OCI-LY7 (cell line): ENCODE data around the gene HLA-DQB1. TPM values are rescaled to one million over a fixed set of nuclear protein-coding genes. Genes with fewer than 3 reads are reported as not detected.

Experiments used
- Bru-seq: library from RNA; stranded (reverse); fragments of 400-500 nt; gene quantifications from one replicate; lab custom pipeline; 2021; lab: Mats Ljungman, UMichigan
- BruChase-seq, 2 experiments: library from RNA; stranded (reverse); fragments of 400-500 nt; gene quantifications; one replicate each; lab custom pipeline; 2021; lab: Mats Ljungman, UMichigan
- BruUV-seq: library from RNA; stranded (reverse); fragments of 400-500 nt; replicated peaks from 2 replicates; lab custom pipeline; 2021; lab: Mats Ljungman, UMichigan
- CTCF ChIA-PET: fragments of 300-600 bp; sonication (Branson Sonifier 250); formaldehyde crosslinking; loops from one replicate; lab custom pipeline; 2022; ENCODE audit warnings: antibody characterized with exemption; ENCODE audit not compliant: unreplicated experiment; lab: Charles Lee
- POLR2A ChIA-PET: fragments of 300-600 bp; sonication (Branson Sonifier 250); formaldehyde crosslinking; loops from one replicate; lab custom pipeline; 2022; ENCODE audit warnings: antibody characterized with exemption; lab: Charles Lee
- DNase-seq: peaks from one replicate; pipeline ENCODE4 v3.0.0-alpha.2; 2015; ENCODE audit warnings: low spot score
- H2AFZ ChIP-seq: fragments of 200-600 bp; sonication (generic), shearing (Covaris generic); 2 replicates; pipeline ENCODE4 v1.6.1; 2014; ENCODE audit warnings: mild to moderate bottlenecking, antibody characterized with exemption, low read length, moderate library complexity
- H3K27ac ChIP-seq: fragments of 200-600 bp; sonication (generic); 2 replicates; pipeline ENCODE4 v1.5.1; 2014; ENCODE audit warnings: mixed run types, low read depth, mild to moderate bottlenecking, moderate library complexity, low read length, inconsistent platforms; ENCODE audit not compliant: poor library complexity, severe bottlenecking
- H3K36me3 ChIP-seq: fragments of 200-600 bp; sonication (generic); 2 replicates; pipeline ENCODE4 v1.6.1; 2014; ENCODE audit warnings: mild to moderate bottlenecking, antibody characterized with exemption, low read length, moderate library complexity, mixed read lengths; ENCODE audit not compliant: insufficient read depth
- H3K4me1 ChIP-seq: fragments of 200-600 bp; sonication (generic); 2 replicates; pipeline ENCODE4 v1.5.1; 2014; ENCODE audit warnings: mild to moderate bottlenecking, low read length; ENCODE audit not compliant: insufficient read depth, poor library complexity, severe bottlenecking
- H3K4me2 ChIP-seq: fragments of 200-600 bp; sonication (generic); 2 replicates; pipeline ENCODE4 v1.6.1; 2014; ENCODE audit warnings: mild to moderate bottlenecking, low read length
- H3K4me3 ChIP-seq: fragments of 200-600 bp; sonication (generic); 2 replicates; pipeline ENCODE4 v1.5.1; 2014; ENCODE audit warnings: mild to moderate bottlenecking, low read depth, low read length; ENCODE audit not compliant: poor library complexity, severe bottlenecking
- H3K79me2 ChIP-seq: fragments of 200-600 bp; sonication (generic); 2 replicates; pipeline ENCODE4 v1.6.1; 2016; ENCODE audit warnings: low read depth, mild to moderate bottlenecking, low read length, moderate library complexity, mixed read lengths; ENCODE audit not compliant: insufficient read depth
- H3K9me2 ChIP-seq: fragments of 200-600 bp; sonication (generic); 2 replicates; pipeline ENCODE4 v1.6.1; 2016; ENCODE audit warnings: mild to moderate bottlenecking, low read length, mixed read lengths; ENCODE audit not compliant: insufficient read depth
- H3K9me3 ChIP-seq: fragments of 200-600 bp; sonication (generic); 2 replicates; pipeline ENCODE4 v1.6.1; 2014; ENCODE audit warnings: mild to moderate bottlenecking, mixed run types, low read length, mixed read lengths
- H4K20me1 ChIP-seq: fragments of 200-600 bp; sonication (generic); 2 replicates; pipeline ENCODE4 v1.6.1; 2014; ENCODE audit warnings: mild to moderate bottlenecking, antibody characterized with exemption, low read length, moderate library complexity, mixed read lengths; ENCODE audit not compliant: insufficient read depth
- EZH2phosphoT487 ChIP-seq: fragments of 200-600 bp; sonication (generic); IDR thresholded peaks from 2 replicates; pipeline ENCODE4 v1.6.1; 2018; ENCODE audit warnings: low read depth, borderline replicate concordance, mild to moderate bottlenecking, mixed run types, antibody characterized with exemption, low read length, moderate library complexity, mixed read lengths
- intact Hi-C: fragments of 100-400 bp; cut with micrococcal nuclease; formaldehyde crosslinking; loops from one replicate; pipeline ENCODE4 v1.10.0; 2022; ENCODE audit not compliant: unreplicated experiment
- long read RNA-seq: library from polyadenylated mRNA; stranded (forward); transcript quantifications from one replicate; pipeline ENCODE4 v2.0.0, GENCODE V29; 2022
- total RNA-seq, 2 experiments: library from RNA; depleted of rRNA in 1 of 2; stranded (reverse); fragments of >200 nt in 1 of 2; shearing (Covaris generic) in 1 of 2; gene quantifications; 2 replicates each; pipeline ENCODE4 v1.2.3, GENCODE V29; 2014 to 2022
- TF ChIP-seq, protein P1 (sequence below): fragments of 200-600 bp; sonication (generic); conservative IDR thresholded peaks from 2 replicates; pipeline ENCODE4 v1.5.1; 2014; ENCODE audit warnings: mild to moderate bottlenecking, antibody characterized with exemption, low read length, moderate library complexity, mixed read lengths

Gene HLA-DQB1
- 1.2 and 10.5 TPM in 2 replicates for total RNA-seq (2014; rRNA removed; shearing (Covaris generic))
- total RNA-seq (2022) = 16.5 and 20.9 TPM in 2 replicates
- Bru-seq, nascent RNA = percentile 54 among the genes with signal in this experiment
- percentile 54 among the genes with signal in this experiment for BruChase-seq, experiment 1, labeled RNA remaining after a 6-hour chase
- percentile 43 among the genes with signal in this experiment for BruChase-seq, experiment 2, labeled RNA remaining after a 2-hour chase
- long read RNA-seq, transcript HLA-DQB1-205 (5 exons, 1,642 nt) = major isoform, 41 of 53 reads
- long read RNA-seq, partial matches to known transcripts = 4 of 53 reads
- long read RNA-seq, other reads (novel, unspliced or antisense) = 7 of 53 reads

- no peak within 1 kb of the TSS for H3K27ac ChIP-seq
- H3K9me2 ChIP-seq = no peaks in the 10 kb centered on the region
- BruUV-seq = no TSS peak
- H3K9me3 ChIP-seq = no peaks in the 10 kb centered on the region
- peaks cover 20% of the 10 kb centered on the region for H3K4me1 ChIP-seq
- no peaks in the 10 kb centered on the region for H3K79me2 ChIP-seq
- H3K4me2 ChIP-seq = peak within 1 kb of the TSS; percentile 76
- TF ChIP-seq EZH2phosphoT487 = no peak
- TF ChIP-seq, protein P1, sequence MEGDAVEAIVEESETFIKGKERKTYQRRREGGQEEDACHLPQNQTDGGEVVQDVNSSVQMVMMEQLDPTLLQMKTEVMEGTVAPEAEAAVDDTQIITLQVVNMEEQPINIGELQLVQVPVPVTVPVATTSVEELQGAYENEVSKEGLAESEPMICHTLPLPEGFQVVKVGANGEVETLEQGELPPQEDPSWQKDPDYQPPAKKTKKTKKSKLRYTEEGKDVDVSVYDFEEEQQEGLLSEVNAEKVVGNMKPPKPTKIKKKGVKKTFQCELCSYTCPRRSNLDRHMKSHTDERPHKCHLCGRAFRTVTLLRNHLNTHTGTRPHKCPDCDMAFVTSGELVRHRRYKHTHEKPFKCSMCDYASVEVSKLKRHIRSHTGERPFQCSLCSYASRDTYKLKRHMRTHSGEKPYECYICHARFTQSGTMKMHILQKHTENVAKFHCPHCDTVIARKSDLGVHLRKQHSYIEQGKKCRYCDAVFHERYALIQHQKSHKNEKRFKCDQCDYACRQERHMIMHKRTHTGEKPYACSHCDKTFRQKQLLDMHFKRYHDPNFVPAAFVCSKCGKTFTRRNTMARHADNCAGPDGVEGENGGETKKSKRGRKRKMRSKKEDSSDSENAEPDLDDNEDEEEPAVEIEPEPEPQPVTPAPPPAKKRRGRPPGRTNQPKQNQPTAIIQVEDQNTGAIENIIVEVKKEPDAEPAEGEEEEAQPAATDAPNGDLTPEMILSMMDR = no peak
- H2AFZ ChIP-seq = peak within 1 kb of the TSS; percentile 69; the same call in 1 of the 2 replicates
- no peaks in the 10 kb centered on the region for H3K36me3 ChIP-seq
- peak within 1 kb of the TSS; percentile 72 for H3K4me3 ChIP-seq
- intact Hi-C loops = no loop called here
- H4K20me1 ChIP-seq = no peaks in the 10 kb centered on the region
- ChIA-PET CTCF (no interaction called here), POLR2A (no interaction called here)
- peak; percentile 85 for DNase-seq
These were observed at the start of gene HLA-DQB1 for GRCh38 chr6:32666420-32667300. Gene HLA-DQB1 (minus strand): TSS chr6:32666657. CDS start chr6:32666607, 50 bp downstream.

DNA sequence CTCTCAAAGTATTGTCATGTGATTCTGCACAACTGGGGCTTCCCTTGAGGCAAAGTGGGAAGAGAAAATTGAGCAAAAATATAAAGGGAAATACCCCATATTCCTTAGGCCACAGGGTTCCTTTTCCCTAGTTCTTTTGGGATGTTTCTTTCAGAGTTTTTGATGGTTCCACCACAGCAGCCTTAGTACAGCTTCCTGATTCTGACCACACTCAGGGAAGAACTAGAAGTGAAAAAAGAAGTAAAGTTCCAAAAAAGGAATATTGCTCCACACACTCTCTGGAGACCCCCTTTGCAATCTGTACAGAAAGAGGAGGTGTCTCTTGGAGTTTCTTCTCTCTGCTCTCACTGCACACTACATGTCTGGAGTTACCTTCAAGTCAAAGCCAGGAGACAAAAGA, 46.8 kb upstream of the HLA-DQB1 start:
- Histone ChIP-seq H2AFZ (no peak overlapping the region), H3K79me2 (no peaks in the 10 kb centered on the region), H3K4me1 (no peaks in the 10 kb centered on the region), H3K4me3 (no peak overlapping the region), H3K9me2 (no peaks in the 10 kb centered on the region), H3K27ac (no peak overlapping the region), H3K9me3 (no peaks in the 10 kb centered on the region), H4K20me1 (no peaks in the 10 kb centered on the region), H3K36me3 (no peaks in the 10 kb centered on the region), H3K4me2 (no peak overlapping the region)
- ChIA-PET POLR2A (no interaction called here), CTCF (no interaction called here)
- no peak for TF ChIP-seq EZH2phosphoT487
- TF ChIP-seq, protein P1 = no peak
- BruUV-seq = no TSS peak
- intact Hi-C loops = no loop called here
- no peak for DNase-seq
